GM19455 (cell line): ENCODE data around the gene NKTR.

Experiments used
- ATAC-seq: cut with Tn5 transposase; IDR thresholded peaks from one replicate; pipeline ENCODE4 v1.9.1; 2021; ENCODE audit not compliant: unreplicated experiment

NKTR gene

DNA sequence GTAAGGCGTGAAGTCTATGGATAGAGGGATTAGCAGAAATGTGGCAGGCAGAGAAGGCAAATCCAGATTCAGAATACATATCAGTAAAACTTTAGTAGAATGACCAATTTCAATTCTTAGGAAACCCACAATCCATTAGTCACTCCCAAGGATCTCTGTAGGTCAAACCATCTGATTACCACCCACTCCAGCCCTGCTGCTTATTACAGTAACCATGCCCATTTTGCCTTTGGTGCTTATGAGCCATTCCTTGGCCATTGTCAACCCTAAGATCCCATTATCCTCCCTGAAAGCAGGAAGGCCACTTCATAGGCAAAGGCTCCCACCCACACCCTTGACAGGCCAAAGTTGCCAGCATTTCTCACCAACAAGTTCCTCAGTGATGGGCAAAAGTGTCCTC lies 79.8 kb downstream of the NKTR start:
- ATAC-seq, result no peak

DNA sequence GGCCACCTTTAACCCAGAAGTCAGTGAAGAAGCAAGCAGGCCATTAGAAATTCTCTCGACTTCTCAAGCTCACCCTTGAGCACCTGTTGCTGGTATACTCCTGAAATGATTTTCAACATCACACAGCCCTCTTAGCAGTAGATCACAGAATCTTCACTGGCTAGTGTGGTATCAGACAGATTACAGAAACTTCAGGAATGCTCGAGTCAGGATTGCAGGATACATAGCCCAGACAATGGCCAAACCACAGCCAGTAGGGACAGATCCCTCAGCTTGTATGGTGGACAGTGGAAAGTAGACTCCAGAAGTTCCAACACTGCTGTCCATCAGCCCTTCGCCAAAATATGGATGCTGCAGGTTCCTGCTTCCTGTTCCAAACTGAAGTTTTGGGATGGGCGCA lies 80.3 kb downstream of the NKTR start:
- ATAC-seq, result no peak

- ATAC-seq, result no peak
These were observed 81.0 kb downstream of the NKTR start for GRCh38 chr3:42681361-42682038.

DNA sequence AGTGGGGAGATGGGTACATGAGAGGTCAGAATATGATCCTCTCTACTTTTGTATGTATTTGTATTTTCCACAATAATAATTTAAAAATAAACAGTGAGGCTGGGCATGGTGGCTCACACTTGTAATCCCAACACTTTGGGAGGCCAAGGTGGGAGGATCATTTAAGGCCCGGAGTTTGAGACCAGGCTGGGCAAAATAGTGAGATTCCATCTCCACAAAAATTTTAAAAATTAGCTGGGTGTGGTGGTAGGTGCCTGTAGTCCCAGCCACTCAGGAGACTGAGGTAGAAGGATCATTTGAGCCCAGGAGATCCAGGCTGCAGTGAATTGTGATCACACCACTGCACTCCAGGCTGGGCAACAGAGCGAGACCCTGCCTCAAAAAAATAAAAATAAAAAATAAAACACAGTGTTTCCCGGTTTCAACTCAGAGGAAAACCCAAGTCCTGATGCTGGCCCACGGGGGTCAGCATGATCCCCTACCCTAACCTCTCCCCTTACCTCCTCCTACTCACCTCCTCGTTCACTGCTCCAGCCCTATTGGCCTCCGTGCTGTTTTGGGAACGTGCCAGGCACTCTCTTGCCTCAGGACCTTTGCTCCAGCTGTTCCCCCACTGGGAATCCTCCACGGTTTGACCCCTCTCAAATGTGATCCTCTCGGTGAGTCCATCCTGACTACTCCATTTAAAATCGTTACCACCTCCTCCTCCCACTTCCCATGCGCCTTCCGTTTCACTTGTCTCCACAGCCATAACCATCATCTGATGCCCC lies 82.0 kb downstream of the NKTR start:
- no peak for ATAC-seq

DNA sequence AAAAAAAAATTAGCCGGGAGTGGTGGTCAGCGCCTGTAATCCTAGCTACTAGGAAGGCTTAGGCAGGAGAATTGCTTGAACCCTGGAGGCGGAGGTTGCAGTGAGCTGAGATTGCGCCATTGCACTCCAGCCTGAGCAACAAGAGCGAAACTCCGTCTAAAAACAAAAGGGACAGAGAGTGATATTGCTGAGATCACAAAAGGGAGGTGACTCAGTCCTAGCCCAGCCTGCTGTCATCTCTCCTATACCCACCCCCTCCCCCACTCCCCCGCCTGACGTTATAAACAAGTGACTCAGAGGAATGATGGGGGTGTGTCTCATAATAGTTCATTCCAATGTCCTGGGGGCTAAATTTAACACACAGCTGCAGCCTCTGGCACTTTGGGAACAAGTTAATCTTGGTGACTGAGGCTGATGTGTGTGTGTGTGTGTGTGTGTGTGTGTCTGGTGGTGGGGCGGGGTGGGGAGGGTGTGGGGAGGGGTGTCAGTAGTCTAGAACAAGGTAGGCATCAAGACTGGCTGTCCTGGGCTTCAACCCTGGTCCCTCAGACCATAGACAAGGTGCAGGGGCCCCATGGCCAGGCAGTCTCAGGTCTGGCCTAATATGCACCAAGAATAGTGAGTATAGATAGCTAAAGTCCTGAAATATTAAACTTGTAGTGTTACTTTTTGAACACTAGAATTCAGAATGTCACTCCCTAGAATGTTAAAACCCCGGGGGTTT lies 83.6 kb downstream of the NKTR start:
- ATAC-seq, result no peak

DNA sequence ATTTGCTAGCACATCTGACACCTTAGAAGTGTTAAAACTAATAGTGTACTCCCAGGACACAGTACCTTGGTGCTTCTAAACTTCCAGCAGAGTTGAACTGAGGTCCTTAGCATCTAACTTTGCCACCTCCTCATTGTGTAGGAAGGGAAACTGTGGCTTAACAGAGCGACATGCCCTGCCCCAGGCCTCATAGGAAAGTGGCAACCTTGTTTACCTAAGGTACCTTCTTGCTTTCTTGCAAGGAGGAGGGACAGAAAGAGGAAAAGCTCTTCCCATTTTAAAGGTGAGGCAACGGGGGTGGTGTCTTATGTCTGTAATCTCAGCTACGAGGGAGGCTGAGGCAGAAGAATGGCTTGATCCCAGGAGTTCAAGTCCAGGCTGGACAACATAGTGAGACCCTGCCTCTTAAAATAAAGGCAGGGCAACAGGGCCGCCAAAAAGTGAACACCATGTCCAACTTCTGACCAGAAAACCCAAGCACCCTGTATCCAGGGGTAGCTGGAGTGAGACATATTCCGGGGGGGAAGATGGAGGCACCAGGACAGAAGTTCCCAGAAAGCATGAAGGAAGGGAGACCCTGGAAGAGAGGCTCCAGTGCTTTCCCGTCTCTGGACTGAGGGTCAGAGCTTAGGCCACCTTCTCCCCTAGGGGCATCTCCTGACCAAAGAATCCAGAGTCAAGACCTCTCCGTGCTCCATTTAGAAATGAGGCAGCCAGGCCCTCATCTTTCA lies 84.3 kb downstream of the NKTR start:
- no peak for ATAC-seq

- no peak for ATAC-seq
These were observed 84.9 kb downstream of the NKTR start, which contains the start of gene KLHL40 for GRCh38 chr3:42685363-42685881. TSS of gene KLHL40 (plus strand) at chr3:42685537. CDS start at chr3:42685619, 82 bp downstream.

DNA sequence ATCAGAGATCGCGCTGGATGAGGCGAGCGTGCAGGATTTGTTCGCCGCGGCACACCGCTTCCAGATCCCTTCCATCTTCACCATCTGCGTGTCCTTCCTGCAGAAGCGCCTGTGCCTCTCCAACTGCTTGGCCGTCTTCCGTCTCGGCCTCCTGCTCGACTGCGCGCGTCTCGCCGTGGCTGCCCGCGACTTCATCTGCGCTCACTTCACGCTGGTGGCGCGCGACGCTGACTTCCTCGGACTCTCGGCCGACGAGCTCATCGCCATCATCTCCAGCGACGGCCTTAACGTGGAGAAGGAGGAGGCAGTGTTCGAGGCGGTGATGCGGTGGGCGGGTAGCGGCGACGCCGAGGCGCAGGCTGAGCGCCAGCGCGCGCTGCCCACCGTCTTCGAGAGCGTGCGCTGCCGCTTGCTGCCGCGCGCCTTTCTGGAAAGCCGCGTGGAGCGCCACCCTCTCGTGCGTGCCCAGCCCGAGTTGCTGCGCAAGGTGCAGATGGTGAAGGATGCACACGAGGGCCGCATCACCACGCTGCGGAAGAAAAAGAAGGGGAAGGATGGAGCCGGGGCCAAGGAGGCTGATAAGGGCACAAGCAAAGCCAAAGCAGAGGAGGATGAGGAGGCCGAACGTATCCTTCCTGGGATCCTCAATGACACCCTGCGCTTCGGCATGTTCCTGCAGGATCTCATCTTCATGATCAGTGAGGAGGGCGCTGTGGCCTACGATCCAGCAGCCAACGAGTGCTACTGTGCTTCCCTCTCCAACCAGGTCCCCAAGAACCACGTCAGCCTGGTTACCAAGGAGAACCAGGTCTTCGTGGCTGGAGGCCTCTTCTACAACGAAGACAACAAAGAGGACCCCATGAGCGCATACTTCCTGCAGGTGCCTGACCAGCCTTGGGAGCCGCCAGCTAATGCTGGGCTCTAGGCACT lies 85.7 kb downstream of the NKTR start:
- no peak for ATAC-seq

GRCh38 chr3:42686832-42687650 lies 86.6 kb downstream of the NKTR start:
- no peak for ATAC-seq

DNA sequence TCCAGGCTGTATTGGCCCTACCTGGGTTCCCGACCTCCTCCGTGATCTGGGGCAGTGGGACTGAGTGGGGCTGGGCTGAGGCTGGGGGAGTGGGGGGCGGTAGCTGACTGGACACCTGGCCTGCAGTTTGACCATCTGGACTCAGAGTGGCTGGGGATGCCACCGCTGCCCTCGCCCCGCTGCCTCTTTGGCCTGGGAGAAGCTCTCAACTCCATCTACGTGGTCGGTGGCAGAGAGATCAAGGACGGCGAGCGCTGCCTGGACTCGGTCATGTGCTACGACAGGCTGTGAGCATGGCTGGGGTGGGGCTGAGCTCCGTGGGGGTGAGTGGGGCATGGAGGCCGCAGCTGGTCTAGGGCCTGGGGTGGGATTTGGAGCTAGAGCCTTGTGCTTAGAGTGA lies 87.5 kb downstream of the NKTR start:
- ATAC-seq, result no peak

DNA sequence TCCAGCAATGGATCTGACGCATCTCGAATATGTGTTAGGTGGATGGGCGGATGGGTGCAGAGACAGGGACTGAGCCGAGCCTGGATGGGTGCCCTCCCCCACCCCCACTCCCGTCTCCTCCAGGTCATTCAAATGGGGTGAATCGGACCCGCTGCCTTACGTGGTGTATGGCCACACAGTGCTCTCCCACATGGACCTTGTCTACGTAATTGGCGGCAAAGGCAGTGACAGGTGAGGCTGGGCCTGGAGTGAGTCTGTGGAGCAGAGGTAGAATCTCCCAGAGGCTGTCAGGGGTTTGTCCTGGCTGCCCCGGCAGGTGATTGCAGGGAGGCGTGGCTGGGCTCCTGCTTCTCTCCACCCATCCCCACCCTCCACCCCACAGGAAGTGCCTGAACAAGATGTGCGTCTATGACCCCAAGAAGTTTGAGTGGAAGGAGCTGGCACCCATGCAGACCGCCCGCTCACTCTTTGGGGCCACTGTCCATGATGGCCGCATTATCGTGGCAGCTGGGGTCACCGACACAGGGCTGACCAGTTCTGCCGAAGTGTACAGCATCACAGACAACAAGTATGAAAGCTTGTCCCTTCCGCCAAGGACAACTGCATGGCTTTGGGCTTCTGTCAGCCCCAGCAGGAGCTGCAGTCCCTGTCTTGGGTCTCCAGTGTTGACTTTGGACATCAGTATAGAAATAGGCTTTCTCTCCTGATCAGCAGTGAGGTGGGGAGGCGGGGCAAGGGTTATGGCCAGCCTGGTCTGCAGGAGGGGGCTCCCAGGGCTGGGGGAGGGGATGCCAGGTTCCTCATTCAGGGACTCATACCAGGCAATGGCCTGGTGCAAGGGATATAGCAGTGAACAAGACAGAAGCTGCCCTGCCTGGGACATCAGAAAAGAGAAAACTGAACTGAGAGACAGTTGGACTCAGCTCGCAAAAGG lies 88.3 kb downstream of the NKTR start:
- ATAC-seq, result no peak

GRCh38 chr3:42689421-42690014 lies 89.0 kb downstream of the NKTR start:
- ATAC-seq, result no peak

GRCh38 chr3:42690191-42690590 lies 89.7 kb downstream of the NKTR start:
- no peak for ATAC-seq

DNA sequence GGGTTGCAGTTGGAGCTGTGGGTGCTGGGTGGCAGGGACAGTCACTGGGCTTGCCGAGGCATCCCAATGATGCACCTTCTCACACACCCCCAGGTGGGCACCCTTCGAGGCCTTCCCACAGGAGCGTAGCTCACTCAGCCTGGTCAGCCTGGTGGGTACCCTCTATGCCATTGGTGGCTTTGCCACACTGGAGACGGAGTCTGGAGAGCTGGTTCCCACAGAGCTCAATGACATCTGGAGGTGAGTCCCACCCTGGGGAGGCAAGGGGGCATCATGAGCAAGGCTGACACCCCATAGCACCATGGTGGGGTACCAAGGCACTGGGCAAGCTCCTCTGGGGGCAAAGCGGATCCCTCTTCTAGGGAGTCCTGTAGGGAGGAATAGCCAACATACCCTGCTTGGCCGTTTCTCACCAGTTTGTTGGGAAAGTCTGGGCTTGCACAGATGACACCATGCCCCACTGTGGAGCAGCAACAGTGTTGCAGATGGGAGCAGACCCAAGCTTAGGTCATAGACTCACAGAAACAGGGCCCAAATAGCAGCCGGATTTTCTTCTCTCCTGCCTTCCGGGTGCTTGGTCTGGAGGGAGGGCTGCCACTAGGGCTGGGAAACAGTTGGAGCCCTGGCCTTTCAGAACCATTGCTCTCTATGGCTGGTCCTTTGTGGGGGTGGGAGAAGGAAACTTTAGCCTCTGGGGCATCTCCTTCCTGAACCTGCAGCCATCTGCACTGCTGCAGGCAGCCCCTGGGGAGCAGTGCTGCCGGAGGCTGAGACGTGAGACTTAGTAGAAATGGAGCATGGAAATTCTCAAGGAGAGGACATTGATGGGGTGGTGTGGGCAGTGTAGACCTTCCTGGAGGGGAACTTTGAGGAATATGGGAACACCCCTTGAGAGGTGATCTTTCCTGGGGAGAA lies 90.5 kb downstream of the NKTR start:
- no peak for ATAC-seq

DNA sequence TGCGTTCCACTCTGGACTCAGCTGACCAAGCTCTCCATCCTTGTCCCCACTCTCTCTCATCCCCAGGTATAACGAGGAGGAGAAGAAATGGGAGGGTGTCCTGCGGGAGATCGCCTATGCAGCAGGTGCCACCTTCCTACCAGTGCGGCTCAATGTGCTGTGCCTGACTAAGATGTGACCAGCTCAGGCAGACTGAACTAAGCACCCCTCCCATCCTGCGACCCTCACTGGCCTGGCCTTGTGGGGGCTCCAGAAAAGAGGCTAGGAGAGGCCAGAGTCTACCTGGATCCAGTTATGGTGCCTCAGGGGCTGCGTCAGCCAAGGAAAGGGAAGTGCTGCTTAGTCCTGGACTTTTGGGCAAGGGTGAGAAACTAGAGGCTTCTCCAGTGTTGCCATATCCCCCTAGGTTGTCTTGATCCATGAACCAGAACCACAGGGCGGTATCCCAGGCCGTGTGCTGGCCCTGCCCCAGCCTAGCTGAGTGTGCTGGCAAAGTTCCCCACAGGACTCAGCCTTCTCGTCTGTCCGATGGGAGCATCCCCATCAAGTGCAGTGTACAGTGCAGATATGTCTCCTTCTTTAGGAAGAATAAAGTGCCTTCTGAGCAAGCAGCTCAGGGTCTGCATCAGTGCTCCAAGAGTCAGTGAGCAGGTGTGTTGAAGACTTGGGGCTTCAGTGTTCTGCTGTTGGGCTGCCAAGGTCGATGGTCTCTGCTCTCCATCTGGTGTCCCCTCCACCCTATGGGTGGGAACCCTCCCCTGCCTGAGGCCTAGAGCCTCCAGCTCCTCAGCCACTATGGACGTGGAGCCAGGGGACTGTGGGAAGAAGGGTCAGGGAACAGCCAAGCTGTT lies 91.6 kb downstream of the NKTR start:
- ATAC-seq, result no peak
